ENCODE measurements around the gene GABRG3. TPM values are rescaled to one million over a fixed set of nuclear protein-coding genes. Genes with fewer than 3 reads are reported as not detected.

Gene GABRG3
- total RNA-seq, 1 experiment from 2014 or later = 0.20 TPM

GRCh38 chr15:27538325-27538724, 567.3 kb downstream of the GABRG3 start:
- no peak for DNase-seq (ENCODE audit: extremely low read depth, low read depth)

- DNase-seq (ENCODE audit: extremely low read depth, low read depth) = no peak
These were observed 570.6 kb downstream of the GABRG3 start for GRCh38 chr15:27541581-27541980.

GRCh38 chr15:27545494-27546255, 574.7 kb downstream of the GABRG3 start:
- no peak for DNase-seq (ENCODE audit: extremely low read depth, low read depth)

- DNase-seq (ENCODE audit: extremely low read depth, low read depth) = no peak
These were observed 578.8 kb downstream of the GABRG3 start for GRCh38 chr15:27549746-27550145.

- DNase-seq (ENCODE audit: extremely low read depth, low read depth) = no peak
These were observed 579.7 kb downstream of the GABRG3 start for GRCh38 chr15:27550635-27551034.

GRCh38 chr15:27561816-27562215, 590.8 kb downstream of the GABRG3 start:
- DNase-seq (ENCODE audit: extremely low read depth, low read depth) = no peak

GRCh38 chr15:27563765-27564370, 592.9 kb downstream of the GABRG3 start:
- no peak for DNase-seq (ENCODE audit: extremely low read depth, low read depth)

GRCh38 chr15:27564656-27565055, 593.7 kb downstream of the GABRG3 start:
- no peak for DNase-seq (ENCODE audit: extremely low read depth, low read depth)

GRCh38 chr15:27570746-27571145, 599.8 kb downstream of the GABRG3 start:
- no peak for DNase-seq (ENCODE audit: extremely low read depth, low read depth)

- DNase-seq (ENCODE audit: extremely low read depth, low read depth) = no peak
These were observed 603.0 kb downstream of the GABRG3 start for GRCh38 chr15:27573805-27574485.

GRCh38 chr15:27574541-27575054, 603.6 kb downstream of the GABRG3 start:
- DNase-seq (ENCODE audit: extremely low read depth, low read depth) = no peak

- DNase-seq (ENCODE audit: extremely low read depth, low read depth) = no peak
These were observed 604.5 kb downstream of the GABRG3 start for GRCh38 chr15:27575521-27575920.

- DNase-seq (ENCODE audit: extremely low read depth, low read depth) = no peak
These were observed 605.6 kb downstream of the GABRG3 start for GRCh38 chr15:27576576-27576975.

GRCh38 chr15:27579738-27580137, 608.8 kb downstream of the GABRG3 start:
- no peak for DNase-seq (ENCODE audit: extremely low read depth, low read depth)

GRCh38 chr15:27582726-27583410, 611.9 kb downstream of the GABRG3 start:
- DNase-seq (ENCODE audit: extremely low read depth, low read depth) = no peak

- no peak for DNase-seq (ENCODE audit: extremely low read depth, low read depth)
These were observed 612.7 kb downstream of the GABRG3 start for GRCh38 chr15:27583651-27584050.

- no peak for DNase-seq (ENCODE audit: extremely low read depth, low read depth)
These were observed 614.2 kb downstream of the GABRG3 start for GRCh38 chr15:27585041-27585640.

GRCh38 chr15:27587810-27588209, 616.8 kb downstream of the GABRG3 start:
- DNase-seq (ENCODE audit: extremely low read depth, low read depth) = no peak

GRCh38 chr15:27589260-27589659, 618.3 kb downstream of the GABRG3 start:
- no peak for DNase-seq (ENCODE audit: extremely low read depth, low read depth)

- no peak for DNase-seq (ENCODE audit: extremely low read depth, low read depth)
These were observed 618.8 kb downstream of the GABRG3 start for GRCh38 chr15:27589782-27590181.
